SJCRH30 (cell line): ENCODE measurements around the gene MACC1. TPM values are rescaled to one million over a fixed set of nuclear protein-coding genes. Genes with fewer than 3 reads are reported as not detected.

Source experiments
- DNase-seq, 2 experiments: peaks; one replicate each; pipeline ENCODE4 v3.0.0-alpha.2; 2015 to 2020
- H3K27ac ChIP-seq: fragments of 250-450 bp; sonication (Bioruptor Pico); 2 replicates; pipeline ENCODE4 v1.5.1; 2020; ENCODE audit warnings: mild to moderate bottlenecking, moderate library complexity
- H3K27me3 ChIP-seq: fragments of 250-450 bp; sonication (Bioruptor Pico); 2 replicates; pipeline ENCODE4 v1.5.1; 2020; ENCODE audit warnings: mild to moderate bottlenecking, moderate library complexity
- H3K36me3 ChIP-seq: fragments of 250-450 bp; sonication (Bioruptor Pico); 2 replicates; pipeline ENCODE4 v1.5.1; 2020; ENCODE audit warnings: mild to moderate bottlenecking, moderate library complexity
- H3K4me1 ChIP-seq: fragments of 250-450 bp; sonication (Bioruptor Pico); 2 replicates; pipeline ENCODE4 v1.5.1; 2020; ENCODE audit warnings: mild to moderate bottlenecking, moderate library complexity
- H3K4me3 ChIP-seq: fragments of 250-450 bp; sonication (Bioruptor Pico); 2 replicates; pipeline ENCODE4 v1.5.1; 2020; ENCODE audit warnings: mild to moderate bottlenecking, moderate library complexity
- H3K9me3 ChIP-seq: fragments of 250-450 bp; sonication (Bioruptor Pico); replicated peaks from 2 replicates; pipeline ENCODE4 v1.5.1; 2020; ENCODE audit warnings: mild to moderate bottlenecking, moderate library complexity
- total RNA-seq: library from RNA; depleted of rRNA; stranded (reverse); fragments of >200 nt; shearing (Covaris generic); gene quantifications from 2 replicates; pipeline ENCODE4 v1.2.3, GENCODE V29; 2014

Gene MACC1
- total RNA-seq, 1 experiment from 2014 or later = 0.08 TPM

GRCh38 chr7:20237464-20238193, 20.4 kb upstream of the MACC1 start:
- Histone ChIP-seq H3K4me3 (no peak overlapping the region), H3K27ac (no peak overlapping the region), H3K36me3 (no peaks in the 10 kb centered on the region), H3K9me3 (no peaks in the 10 kb centered on the region), H3K4me1 (peaks cover 15% of the 10 kb centered on the region), H3K27me3 (no peaks in the 10 kb centered on the region)
- DNase-seq = no peak

DNA sequence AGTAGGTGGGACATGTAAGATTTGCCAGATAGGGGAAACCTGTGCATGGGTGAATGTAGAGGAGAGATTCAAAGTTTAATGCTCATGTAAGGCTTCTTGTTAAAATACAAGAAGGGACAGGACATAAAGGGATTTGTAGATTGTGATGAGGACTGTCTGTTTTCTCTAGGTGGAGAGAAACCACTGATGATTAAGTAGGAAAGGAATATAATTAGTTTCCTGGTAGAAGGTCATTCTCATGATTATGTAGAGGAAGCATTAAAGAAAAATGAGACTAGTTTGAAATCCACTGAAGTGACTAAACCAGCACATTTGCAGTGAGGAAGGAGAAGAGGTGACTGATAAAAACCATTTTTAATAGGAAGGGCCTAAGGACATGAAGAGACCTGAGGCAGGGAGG, 19.6 kb upstream of the MACC1 start:
- H3K27ac ChIP-seq = no peak overlapping the region
- no peak for DNase-seq
- H3K9me3 ChIP-seq = no peaks in the 10 kb centered on the region
- no peaks in the 10 kb centered on the region for H3K27me3 ChIP-seq
- H3K36me3 ChIP-seq = no peaks in the 10 kb centered on the region
- H3K4me3 ChIP-seq = no peak overlapping the region
- peaks cover 11% of the 10 kb centered on the region for H3K4me1 ChIP-seq

- H3K9me3 ChIP-seq = no peaks in the 10 kb centered on the region
- no peak for DNase-seq
- H3K36me3 ChIP-seq = no peaks in the 10 kb centered on the region
- no peaks in the 10 kb centered on the region for H3K27me3 ChIP-seq
- H3K4me3 ChIP-seq = no peak overlapping the region
- peaks cover 3% of the 10 kb centered on the region; the same call in 1 of the 2 replicates for H3K4me1 ChIP-seq
- no peak overlapping the region for H3K27ac ChIP-seq
These were observed 18.9 kb upstream of the MACC1 start for GRCh38 chr7:20236043-20236442.

DNA sequence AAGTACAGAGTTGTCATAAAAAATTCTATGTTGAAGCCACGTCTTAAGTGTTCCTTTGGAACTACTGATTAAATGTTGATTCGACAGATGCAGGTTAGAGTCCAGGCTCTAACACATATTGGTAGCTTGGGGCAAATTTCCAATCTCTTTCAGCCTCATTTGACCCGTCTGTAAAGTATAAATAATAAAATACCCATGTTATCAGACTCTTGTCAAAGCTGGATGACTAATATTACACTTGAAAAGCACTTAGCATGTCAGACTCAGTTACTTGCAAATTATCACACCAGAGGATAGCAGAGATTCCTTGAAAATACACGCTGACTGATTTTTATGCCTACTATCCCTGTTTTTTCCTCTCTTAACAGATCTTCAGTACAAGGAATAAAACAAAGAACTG, 18.1 kb upstream of the MACC1 start:
- peaks cover 3% of the 10 kb centered on the region for H3K4me1 ChIP-seq
- no peak for DNase-seq
- no peak overlapping the region for H3K4me3 ChIP-seq
- H3K9me3 ChIP-seq = no peaks in the 10 kb centered on the region
- no peaks in the 10 kb centered on the region for H3K36me3 ChIP-seq
- no peak overlapping the region for H3K27ac ChIP-seq
- no peaks in the 10 kb centered on the region for H3K27me3 ChIP-seq

GRCh38 chr7:20233362-20233761, 16.2 kb upstream of the MACC1 start:
- Histone ChIP-seq H3K4me1 (peaks cover 5% of the 10 kb centered on the region), H3K36me3 (no peaks in the 10 kb centered on the region), H3K27me3 (no peaks in the 10 kb centered on the region), H3K27ac (no peak overlapping the region), H3K4me3 (no peak overlapping the region), H3K9me3 (no peaks in the 10 kb centered on the region)
- DNase-seq = no peak

- Histone ChIP-seq H3K27ac (no peak overlapping the region), H3K36me3 (no peaks in the 10 kb centered on the region), H3K4me1 (peaks cover 5% of the 10 kb centered on the region), H3K27me3 (no peaks in the 10 kb centered on the region), H3K4me3 (no peak overlapping the region), H3K9me3 (no peaks in the 10 kb centered on the region)
- DNase-seq = no peak
These were observed 15.7 kb upstream of the MACC1 start for GRCh38 chr7:20232848-20233247.

DNA sequence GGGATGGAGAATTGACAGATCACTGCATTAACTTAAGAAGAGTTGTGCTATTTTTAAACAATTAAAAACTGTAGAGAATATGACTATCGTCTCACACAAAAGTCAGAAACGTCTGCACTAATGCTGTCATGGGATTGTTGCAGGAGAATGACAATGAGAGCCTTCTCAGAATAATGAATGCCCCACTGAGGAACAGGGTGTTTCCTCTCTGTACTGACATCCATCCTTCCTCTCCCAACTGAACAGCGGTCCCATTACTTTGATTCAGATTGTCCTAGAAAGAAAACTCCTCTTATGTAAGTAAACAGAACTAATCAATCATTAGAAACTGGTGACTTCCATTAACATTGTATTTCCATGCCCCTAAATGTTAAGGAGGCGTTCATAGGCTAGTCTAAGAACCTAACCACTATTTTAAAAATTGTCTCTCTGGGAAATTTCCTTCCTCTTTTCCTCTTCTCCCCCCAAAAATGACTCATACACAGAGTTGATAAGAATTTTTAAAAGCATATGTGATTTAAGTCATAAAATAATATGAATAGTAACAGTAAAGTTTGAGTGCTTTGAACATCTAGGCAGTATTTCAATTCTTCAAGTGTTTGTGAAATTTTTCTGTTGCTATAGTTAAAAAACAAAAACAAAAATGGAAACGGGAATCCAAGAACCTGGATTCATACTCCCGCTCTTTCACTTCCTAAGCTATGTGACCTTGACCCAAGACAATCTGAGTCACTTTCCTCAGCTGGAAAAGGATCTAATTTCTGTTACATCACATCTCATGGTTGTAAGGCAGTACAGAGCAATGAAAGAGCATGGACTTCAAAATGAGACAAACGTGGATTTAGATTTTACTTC, 12.7 kb upstream of the MACC1 start:
- peak in 1 of 2 experiments; percentile 51 for DNase-seq
- peak overlapping the region; percentile 5; the same call in 1 of the 2 replicates for H3K27ac ChIP-seq

GRCh38 chr7:20229081-20229480, 11.9 kb upstream of the MACC1 start:
- no peak overlapping the region for H3K4me3 ChIP-seq
- no peaks in the 10 kb centered on the region for H3K27me3 ChIP-seq
- no peaks in the 10 kb centered on the region for H3K9me3 ChIP-seq
- no peak overlapping the region for H3K27ac ChIP-seq
- H3K4me1 ChIP-seq = peaks cover 5% of the 10 kb centered on the region
- no peak for DNase-seq
- H3K36me3 ChIP-seq = no peaks in the 10 kb centered on the region

More for the DNA sequence above, 12.7 kb upstream of the MACC1 start:
- Histone ChIP-seq H3K4me1 (peaks cover 5% of the 10 kb centered on the region), H3K9me3 (no peaks in the 10 kb centered on the region), H3K4me3 (no peak overlapping the region), H3K27me3 (no peaks in the 10 kb centered on the region), H3K36me3 (no peaks in the 10 kb centered on the region)

DNA sequence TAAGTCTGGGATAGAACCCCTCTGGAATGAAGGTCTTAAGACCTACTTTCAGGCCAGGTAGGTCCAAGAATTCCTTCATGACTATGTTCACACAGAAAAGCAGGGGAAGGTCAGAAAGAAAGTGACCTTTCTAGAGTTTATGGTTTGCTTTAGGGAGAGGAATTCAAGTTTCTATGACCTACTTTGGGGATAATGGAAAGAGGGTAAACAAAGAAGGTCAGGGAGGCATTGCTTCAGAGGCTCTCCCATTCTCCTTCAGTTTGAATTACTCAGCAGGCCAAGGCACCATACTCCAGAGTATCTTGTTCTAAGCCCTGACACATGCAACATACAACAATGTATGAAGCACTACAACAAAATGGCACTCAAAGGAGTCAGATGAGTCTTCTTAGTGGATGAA, 11.5 kb upstream of the MACC1 start:
- DNase-seq = no peak
- no peaks in the 10 kb centered on the region for H3K9me3 ChIP-seq

GRCh38 chr7:20227291-20227795, 10.2 kb upstream of the MACC1 start:
- Histone ChIP-seq H3K9me3 (no peaks in the 10 kb centered on the region), H3K27ac (no peak overlapping the region), H3K27me3 (no peaks in the 10 kb centered on the region), H3K4me3 (no peak overlapping the region), H3K36me3 (no peaks in the 10 kb centered on the region), H3K4me1 (peaks cover 9% of the 10 kb centered on the region)
- no peak for DNase-seq

More for the DNA sequence above, 11.5 kb upstream of the MACC1 start:
- H3K27ac ChIP-seq = no peak overlapping the region
- peaks cover 5% of the 10 kb centered on the region for H3K4me1 ChIP-seq
- no peaks in the 10 kb centered on the region for H3K27me3 ChIP-seq
- no peaks in the 10 kb centered on the region for H3K36me3 ChIP-seq
- H3K4me3 ChIP-seq = no peak overlapping the region

DNA sequence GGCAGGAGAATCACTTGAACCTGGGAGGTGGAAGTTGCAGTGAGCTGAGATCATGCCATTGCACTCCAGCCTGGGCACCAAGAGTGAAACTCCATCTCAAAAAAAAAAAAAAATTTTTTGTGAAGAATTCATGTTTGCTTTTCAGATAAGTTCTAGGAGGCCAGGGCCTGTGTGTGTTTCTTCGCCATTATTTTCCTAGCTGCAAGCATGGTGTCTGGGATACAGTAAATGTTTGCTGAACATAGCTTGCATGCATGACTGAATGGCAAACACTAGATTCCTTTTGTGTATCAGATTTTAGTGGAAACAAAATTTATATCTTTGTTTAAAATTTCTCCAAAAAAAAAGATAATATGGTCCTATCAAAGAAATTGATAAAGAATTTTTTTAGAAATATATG, 9.7 kb upstream of the MACC1 start:
- H3K4me3 ChIP-seq = no peak overlapping the region
- no peak overlapping the region for H3K27ac ChIP-seq
- no peaks in the 10 kb centered on the region for H3K36me3 ChIP-seq
- no peaks in the 10 kb centered on the region for H3K27me3 ChIP-seq
- H3K4me1 ChIP-seq = peaks cover 13% of the 10 kb centered on the region
- H3K9me3 ChIP-seq = no peaks in the 10 kb centered on the region
- DNase-seq = no peak

GRCh38 chr7:20225384-20225783, 8.2 kb upstream of the MACC1 start:
- H3K4me3 ChIP-seq = no peak overlapping the region
- no peak overlapping the region for H3K27ac ChIP-seq
- no peaks in the 10 kb centered on the region for H3K27me3 ChIP-seq
- no peaks in the 10 kb centered on the region for H3K9me3 ChIP-seq
- DNase-seq = no peak
- peaks cover 26% of the 10 kb centered on the region for H3K4me1 ChIP-seq
- no peaks in the 10 kb centered on the region for H3K36me3 ChIP-seq

DNA sequence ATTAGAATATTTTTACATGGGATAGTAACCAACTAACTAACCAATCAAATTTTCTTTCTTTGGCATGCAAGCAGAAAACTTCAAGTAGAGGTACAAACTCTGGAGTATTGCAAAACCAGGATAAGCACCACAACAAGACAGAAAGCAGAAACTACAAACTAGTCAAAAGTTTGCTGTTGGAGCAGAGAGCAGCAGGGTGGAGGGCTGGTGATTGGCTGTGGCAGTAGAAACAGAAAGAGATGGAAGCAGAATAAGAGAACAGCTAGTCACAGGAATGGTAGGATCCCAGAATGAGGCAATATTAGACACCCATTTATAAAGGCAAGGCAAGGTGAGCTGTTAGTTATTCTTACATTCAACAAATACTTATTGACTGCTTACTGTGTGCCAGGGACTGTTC, 6.8 kb upstream of the MACC1 start:
- no peaks in the 10 kb centered on the region for H3K36me3 ChIP-seq
- no peaks in the 10 kb centered on the region for H3K27me3 ChIP-seq
- H3K27ac ChIP-seq = no peak overlapping the region
- peaks cover 32% of the 10 kb centered on the region for H3K4me1 ChIP-seq
- no peaks in the 10 kb centered on the region for H3K9me3 ChIP-seq
- no peak overlapping the region for H3K4me3 ChIP-seq
- no peak for DNase-seq

- Histone ChIP-seq H3K27me3 (no peaks in the 10 kb centered on the region), H3K27ac (no peak overlapping the region), H3K9me3 (peaks cover 3% of the 10 kb centered on the region; the same call in 1 of the 2 replicates), H3K36me3 (no peaks in the 10 kb centered on the region), H3K4me3 (no peak overlapping the region), H3K4me1 (peaks cover 39% of the 10 kb centered on the region)
- no peak for DNase-seq
These were observed 6.2 kb upstream of the MACC1 start for GRCh38 chr7:20223356-20223755.

- Histone ChIP-seq H3K4me3 (no peak overlapping the region), H3K36me3 (no peaks in the 10 kb centered on the region), H3K27ac (peak overlapping the region; percentile 99), H3K27me3 (no peaks in the 10 kb centered on the region), H3K9me3 (peaks cover 3% of the 10 kb centered on the region; the same call in 1 of the 2 replicates), H3K4me1 (peaks cover 46% of the 10 kb centered on the region)
- peak in 1 of 2 experiments; percentile 27 for DNase-seq
These were observed 5.1 kb upstream of the MACC1 start for GRCh38 chr7:20222219-20222828.
